HUES48 (cell line): Measurements from ENCODE around the gene EPG5.

ENCODE experiments used
- H3K27ac ChIP-seq: one replicate; pipeline ENCODE4 v1.7.0; 2013; ENCODE audit warnings: low read depth, low read length, inconsistent platforms
- H3K27me3 ChIP-seq: 2 replicates; pipeline ENCODE4 v1.6.1; 2013; ENCODE audit warnings: mild to moderate bottlenecking, low read length; ENCODE audit not compliant: control insufficient read depth, insufficient read depth
- H3K36me3 ChIP-seq: 2 replicates; pipeline ENCODE4 v1.6.1; 2013; ENCODE audit warnings: low read length; ENCODE audit not compliant: control insufficient read depth, insufficient read depth
- H3K4me1 ChIP-seq: 2 replicates; pipeline ENCODE4 v1.6.1; 2013; ENCODE audit warnings: mild to moderate bottlenecking, low read length; ENCODE audit not compliant: control insufficient read depth, insufficient read depth
- H3K4me3 ChIP-seq: 2 replicates; pipeline ENCODE4 v1.5.1; 2013; ENCODE audit warnings: mild to moderate bottlenecking, low read depth, low read length
- H3K9ac ChIP-seq: 2 replicates; pipeline ENCODE4 v1.6.1; 2013; ENCODE audit warnings: mild to moderate bottlenecking, low read depth, low read length, moderate library complexity
- H3K9me3 ChIP-seq: 2 replicates; pipeline ENCODE4 v1.6.1; 2013; ENCODE audit warnings: low read length; ENCODE audit not compliant: control insufficient read depth, insufficient read depth

The EPG5 gene

GRCh38 chr18:45926085-45926484, 41.0 kb downstream of the EPG5 start:
- Histone ChIP-seq H3K27ac (no peak overlapping the region), H3K36me3 (peaks cover 73% of the 10 kb centered on the region), H3K9ac (no peak overlapping the region), H3K27me3 (no peaks in the 10 kb centered on the region), H3K4me1 (no peaks in the 10 kb centered on the region), H3K9me3 (no peaks in the 10 kb centered on the region), H3K4me3 (no peak overlapping the region)

- peaks cover 60% of the 10 kb centered on the region for H3K36me3 ChIP-seq
- H3K9ac ChIP-seq, result no peak overlapping the region
- no peaks in the 10 kb centered on the region for H3K4me1 ChIP-seq
- H3K9me3 ChIP-seq, result no peaks in the 10 kb centered on the region
- H3K27ac ChIP-seq, result no peak overlapping the region
- H3K27me3 ChIP-seq, result no peaks in the 10 kb centered on the region
- H3K4me3 ChIP-seq, result no peak overlapping the region
Observed at GRCh38 chr18:45923138-45923537, 44.0 kb downstream of the EPG5 start.

GRCh38 chr18:45920367-45920766, 46.8 kb downstream of the EPG5 start:
- Histone ChIP-seq H3K9ac (no peak overlapping the region), H3K27me3 (no peaks in the 10 kb centered on the region), H3K4me3 (no peak overlapping the region), H3K4me1 (no peaks in the 10 kb centered on the region), H3K27ac (no peak overlapping the region), H3K9me3 (no peaks in the 10 kb centered on the region), H3K36me3 (peaks cover 76% of the 10 kb centered on the region)

DNA sequence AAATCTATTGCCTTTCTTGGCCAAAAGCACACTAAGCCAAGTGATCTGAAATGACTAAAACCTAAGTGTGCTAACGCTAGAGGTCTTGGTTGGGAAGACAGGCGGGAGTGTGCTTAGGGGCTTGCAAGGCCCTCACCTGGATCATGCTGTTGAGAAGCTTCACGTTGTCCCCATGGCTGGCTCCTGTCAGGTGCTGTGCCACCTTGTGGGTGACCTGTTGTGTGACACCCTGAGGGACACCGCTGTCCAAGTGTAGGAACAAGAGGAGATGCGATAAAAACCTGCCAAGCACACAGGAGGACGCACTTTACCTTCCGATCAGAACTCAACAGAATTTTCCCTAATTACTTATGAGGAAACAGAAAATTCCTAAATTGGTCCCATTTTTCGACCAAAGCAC, 50.8 kb downstream of the EPG5 start:
- Histone ChIP-seq H3K36me3 (peaks cover 66% of the 10 kb centered on the region), H3K27me3 (no peaks in the 10 kb centered on the region), H3K4me3 (no peak overlapping the region), H3K27ac (no peak overlapping the region), H3K4me1 (no peaks in the 10 kb centered on the region), H3K9ac (no peak overlapping the region), H3K9me3 (no peaks in the 10 kb centered on the region)

- no peaks in the 10 kb centered on the region for H3K9me3 ChIP-seq
- peaks cover 67% of the 10 kb centered on the region for H3K36me3 ChIP-seq
Observed at GRCh38 chr18:45913276-45913675, 53.9 kb downstream of the EPG5 start.

DNA sequence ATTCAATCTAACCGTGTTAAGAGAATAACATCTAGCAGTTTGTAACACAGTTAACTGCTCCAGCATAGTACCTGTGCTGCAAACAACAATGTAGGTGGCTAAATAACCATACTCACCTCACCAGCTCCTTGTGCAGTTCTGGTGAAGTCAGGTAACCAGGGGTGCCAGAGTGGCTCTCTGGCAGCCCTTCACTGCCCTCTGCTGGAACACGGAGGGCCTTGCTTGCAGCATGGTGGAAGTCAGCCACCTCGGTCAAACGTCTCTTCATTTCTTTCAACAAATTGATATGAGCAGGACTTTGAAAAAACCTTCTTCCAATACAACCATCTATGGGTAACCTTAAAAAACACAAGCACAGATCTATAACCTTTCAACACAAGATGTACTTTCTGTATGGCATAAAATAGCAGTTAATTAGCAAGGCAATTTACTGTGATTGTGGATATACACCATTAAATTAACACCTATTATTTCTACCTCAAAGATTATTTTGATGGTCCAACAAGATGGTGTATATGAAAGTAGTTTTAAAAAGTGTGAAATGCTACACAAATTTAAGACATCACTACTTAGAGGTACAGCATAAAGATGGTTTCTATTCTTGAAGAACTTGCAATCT, 56.6 kb downstream of the EPG5 start:
- Histone ChIP-seq H3K9me3 (no peaks in the 10 kb centered on the region), H3K4me3 (no peak overlapping the region), H3K36me3 (peaks cover 53% of the 10 kb centered on the region), H3K27me3 (no peaks in the 10 kb centered on the region), H3K4me1 (no peaks in the 10 kb centered on the region), H3K27ac (no peak overlapping the region), H3K9ac (no peak overlapping the region)

More at GRCh38 chr18:45913276-45913675, 53.9 kb downstream of the EPG5 start:
- no peak overlapping the region for H3K27ac ChIP-seq
- H3K4me1 ChIP-seq, result no peaks in the 10 kb centered on the region
- no peak overlapping the region for H3K4me3 ChIP-seq
- no peak overlapping the region for H3K9ac ChIP-seq
- no peaks in the 10 kb centered on the region for H3K27me3 ChIP-seq

GRCh38 chr18:45901654-45902210, 65.4 kb downstream of the EPG5 start:
- peaks cover 51% of the 10 kb centered on the region for H3K36me3 ChIP-seq

DNA sequence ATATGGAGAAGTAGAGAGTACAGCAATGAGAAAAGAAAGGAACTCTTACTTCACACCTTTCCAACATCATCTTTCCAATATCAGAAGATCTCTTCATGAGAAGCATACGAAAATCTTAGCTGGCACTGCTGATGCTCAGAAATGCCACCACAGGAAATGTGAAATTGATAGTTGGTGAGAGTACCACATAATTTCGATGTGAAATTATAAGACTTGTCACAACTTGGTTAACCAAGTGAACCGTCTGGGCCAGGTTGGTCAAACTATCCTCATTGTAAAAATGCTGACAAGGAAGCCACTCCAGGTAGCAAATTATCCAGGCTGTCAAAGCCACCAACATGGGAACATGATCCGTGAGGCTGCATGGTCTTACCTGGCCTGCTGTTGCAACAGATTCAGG, 66.5 kb downstream of the EPG5 start:
- H3K4me1 ChIP-seq, result no peaks in the 10 kb centered on the region
- H3K4me3 ChIP-seq, result no peak overlapping the region
- no peak overlapping the region for H3K27ac ChIP-seq
- H3K27me3 ChIP-seq, result no peaks in the 10 kb centered on the region
- peaks cover 52% of the 10 kb centered on the region for H3K36me3 ChIP-seq
- H3K9me3 ChIP-seq, result no peaks in the 10 kb centered on the region
- no peak overlapping the region for H3K9ac ChIP-seq

More at GRCh38 chr18:45901654-45902210, 65.4 kb downstream of the EPG5 start:
- H3K9me3 ChIP-seq, result no peaks in the 10 kb centered on the region
- H3K27ac ChIP-seq, result no peak overlapping the region
- H3K4me3 ChIP-seq, result no peak overlapping the region
- no peaks in the 10 kb centered on the region for H3K27me3 ChIP-seq
- H3K9ac ChIP-seq, result no peak overlapping the region
- H3K4me1 ChIP-seq, result no peaks in the 10 kb centered on the region

DNA sequence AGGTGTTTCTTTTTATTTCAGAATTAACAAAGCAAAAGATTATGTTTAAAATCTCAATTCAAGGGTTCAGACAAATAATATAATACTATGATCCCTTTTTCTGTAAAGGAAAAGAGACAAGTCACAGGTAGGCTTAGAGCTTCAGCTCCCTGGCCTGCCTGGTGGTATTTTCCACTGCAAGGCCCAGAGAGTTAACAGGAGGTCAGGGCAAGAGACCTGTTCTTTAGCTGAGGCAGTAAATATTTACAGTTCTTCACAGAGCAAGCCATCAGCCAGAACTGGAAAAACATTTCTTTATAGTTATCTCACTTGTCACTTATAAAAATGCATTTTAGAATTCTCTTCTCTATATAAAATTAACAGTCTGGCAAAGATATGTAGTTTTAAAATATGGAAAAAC, 70.1 kb downstream of the EPG5 start:
- no peak overlapping the region for H3K4me3 ChIP-seq
- no peak overlapping the region for H3K9ac ChIP-seq
- peaks cover 43% of the 10 kb centered on the region for H3K36me3 ChIP-seq
- no peak overlapping the region for H3K27ac ChIP-seq
- no peaks in the 10 kb centered on the region for H3K4me1 ChIP-seq
- H3K27me3 ChIP-seq, result no peaks in the 10 kb centered on the region
- no peaks in the 10 kb centered on the region for H3K9me3 ChIP-seq

DNA sequence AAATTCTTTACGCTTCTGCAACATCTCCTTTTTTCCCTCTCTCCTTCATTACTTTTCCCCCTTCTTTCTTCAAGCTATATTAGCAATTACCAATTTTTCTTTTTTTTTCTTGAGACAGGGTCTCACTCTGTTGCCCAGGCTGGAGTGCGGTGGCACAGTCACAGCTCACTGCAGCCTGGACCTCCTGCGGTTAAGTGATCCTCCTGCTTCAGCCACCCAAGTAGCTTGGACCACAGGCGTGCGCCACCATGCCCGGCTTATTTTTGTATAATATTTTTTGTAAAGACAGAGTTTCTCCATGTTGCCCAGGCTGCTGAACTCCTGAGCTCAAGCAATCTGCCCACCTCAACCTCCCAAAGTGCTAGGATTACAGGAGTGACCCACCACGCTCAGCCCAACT, 70.7 kb downstream of the EPG5 start:
- H3K9me3 ChIP-seq, result no peaks in the 10 kb centered on the region
- peaks cover 38% of the 10 kb centered on the region for H3K36me3 ChIP-seq
- no peak overlapping the region for H3K27ac ChIP-seq
- no peak overlapping the region for H3K9ac ChIP-seq
- H3K27me3 ChIP-seq, result no peaks in the 10 kb centered on the region
- no peaks in the 10 kb centered on the region for H3K4me1 ChIP-seq
- H3K4me3 ChIP-seq, result no peak overlapping the region

GRCh38 chr18:45895339-45895738, 71.8 kb downstream of the EPG5 start:
- Histone ChIP-seq H3K36me3 (peaks cover 27% of the 10 kb centered on the region), H3K27ac (no peak overlapping the region), H3K4me1 (no peaks in the 10 kb centered on the region), H3K9ac (no peak overlapping the region), H3K27me3 (no peaks in the 10 kb centered on the region), H3K9me3 (no peaks in the 10 kb centered on the region), H3K4me3 (no peak overlapping the region)
